Spleen (tissue), 11 donors: ENCODE results near the gene GLP2R. TPM values are rescaled to one million over a fixed set of nuclear protein-coding genes. Genes with fewer than 3 reads are reported as not detected.

ENCODE experiments used
- DNase-seq: peaks from one replicate; pipeline ENCODE4 v3.0.0-alpha.2; 2020
- H3K27ac ChIP-seq, 8 donors: fragments of 200-600 bp; sonication (generic) in 7 of 8; 1 replicate in 4 of 8; 2 replicates in 4 of 8; pipeline versions ENCODE4 v1.5.0 to v1.8.0; 2016 to 2021; ENCODE audit warnings: inconsistent platforms in 4 of 8, mild to moderate bottlenecking in 4 of 8, moderate library complexity in 1 of 8
- H3K27me3 ChIP-seq, 7 donors: fragments of 200-600 bp; sonication (generic) in 6 of 7; replicated peaks in 1 of 7; 1 replicate in 4 of 7; 2 replicates in 3 of 7; pipeline versions ENCODE4 v1.5.0 to v1.8.0; 2016 to 2021; ENCODE audit warnings: inconsistent platforms in 3 of 7, mild to moderate bottlenecking in 1 of 7
- H3K36me3 ChIP-seq, 6 donors: fragments of 200-600 bp; sonication (generic) in 5 of 6; 1 replicate in 4 of 6; 2 replicates in 2 of 6; pipeline versions ENCODE4 v1.5.0 to v1.8.0; 2016 to 2021; ENCODE audit warnings: inconsistent platforms in 2 of 6
- H3K4me1 ChIP-seq, 6 donors: fragments of 200-600 bp; sonication (generic) in 5 of 6; 1 replicate in 3 of 6; 2 replicates in 3 of 6; pipeline versions ENCODE4 v1.5.0 to v1.8.0; 2016 to 2021; ENCODE audit warnings: inconsistent platforms in 3 of 6
- H3K4me3 ChIP-seq, 8 donors: fragments of 200-600 bp; sonication (generic) in 7 of 8; 1 replicate in 4 of 8; 2 replicates in 4 of 8; pipeline versions ENCODE4 v1.5.0 to v1.8.0; 2016 to 2021; ENCODE audit warnings: inconsistent platforms in 4 of 8, mild to moderate bottlenecking in 4 of 8, moderate library complexity in 2 of 8
- H3K9me3 ChIP-seq, 8 donors: fragments of 200-600 bp; sonication (generic) in 7 of 8; 1 replicate in 4 of 8; 2 replicates in 4 of 8; pipeline versions ENCODE4 v1.5.0 to v1.8.0; 2016 to 2021; ENCODE audit warnings: inconsistent platforms in 4 of 8
- POLR2A ChIP-seq, 3 donors: fragments of 450-650 bp; IDR thresholded peaks; one replicate each; pipeline ENCODE4 v1.5.1; 2017; ENCODE audit warnings: antibody characterized with exemption in 3 of 3, mild to moderate bottlenecking in 1 of 3
- POLR2AphosphoS5 ChIP-seq, 3 donors: sonication (generic); formaldehyde crosslinking; IDR thresholded peaks; one replicate each; pipeline ENCODE4 v1.5.1; 2017; ENCODE audit warnings: antibody characterized with exemption in 3 of 3
- WGBS, 5 donors: extraction: QIAGEN DNeasy Blood & Tissue Kit in 3 of 5; methylation state at CpG; one replicate each; pipeline versions ENCODE4 v1.1.5 to v1.1.7; 2013 to 2018; 5-methylcytosine and 5-hydroxymethylcytosine counted together
- intact Hi-C: fragments of 100-400 bp; cut with DNase I; formaldehyde crosslinking; loops from one replicate; pipeline ENCODE4 v1.15.0; 2023; ENCODE audit warnings: low total_unique reads
- polyA plus RNA-seq, 3 donors: library from polyadenylated mRNA; stranded (reverse); fragments of 200-250 nt; gene quantifications; one replicate each; pipeline ENCODE4 v1.2.1, GENCODE V29; 2013
- total RNA-seq, 7 donors: library from RNA; depleted of rRNA in 3 of 7; stranded (reverse); fragments of >200 nt in 3 of 7; fragmentation: NEBNext Ultra II Directional in 4 of 7; extraction: Animal tissue kit (Norgen Biotek cat#: 25700) in 4 of 7; gene quantifications; one replicate each; pipeline versions ENCODE4 v1.1.0 to v1.2.1, GENCODE V29; 2016 to 2021
- TF ChIP-seq, protein P1 (sequence below), 11 experiments: fragments of 200-600 bp in 7 of 11; fragments of 450-650 bp in 4 of 11; sonication (generic) in 4 of 11; IDR thresholded peaks in 8 of 11; conservative IDR thresholded peaks in 3 of 11; 1 replicate in 7 of 11; 2 replicates in 4 of 11; pipeline versions ENCODE4 v1.4.0 to v1.8.0; 2016 to 2021; ENCODE audit warnings: antibody characterized with exemption in 11 of 11, inconsistent platforms in 4 of 11, mild to moderate bottlenecking in 1 of 11
- donor health status: healthy with polysubstance abuse.
- donor health status: DM: no; HTN: no; CAD: no; lungs with moderate emphysema.
- donor health status: DM: no; HTN: no; CAD: no.
- donor health status: Bipolar disorder and iron deficiency.
- donor health status: healthy.
- donor health status: DM: no; HTN: no; CAD: no.
- donor health status: DM: yes; HTN: yes; CAD: no.

Gene GLP2R
- total and polyA plus RNA-seq, 10 donors = 0.07 to 0.63 (median 0.15) TPM; not detected in 4

- DNase-seq = no peak
- Histone ChIP-seq H3K27me3 (no peaks in the 10 kb centered on the region), H3K4me3 (no peak overlapping the region), H3K4me1 (no peaks in the 10 kb centered on the region), H3K9me3 (peaks cover 0 to 46% (median 26%) of the 10 kb centered on the region in 8 donors), H3K27ac (no peak overlapping the region), H3K36me3 (no peaks in the 10 kb centered on the region)
- intact Hi-C loops = no loop called here
- TF ChIP-seq, protein P1, sequence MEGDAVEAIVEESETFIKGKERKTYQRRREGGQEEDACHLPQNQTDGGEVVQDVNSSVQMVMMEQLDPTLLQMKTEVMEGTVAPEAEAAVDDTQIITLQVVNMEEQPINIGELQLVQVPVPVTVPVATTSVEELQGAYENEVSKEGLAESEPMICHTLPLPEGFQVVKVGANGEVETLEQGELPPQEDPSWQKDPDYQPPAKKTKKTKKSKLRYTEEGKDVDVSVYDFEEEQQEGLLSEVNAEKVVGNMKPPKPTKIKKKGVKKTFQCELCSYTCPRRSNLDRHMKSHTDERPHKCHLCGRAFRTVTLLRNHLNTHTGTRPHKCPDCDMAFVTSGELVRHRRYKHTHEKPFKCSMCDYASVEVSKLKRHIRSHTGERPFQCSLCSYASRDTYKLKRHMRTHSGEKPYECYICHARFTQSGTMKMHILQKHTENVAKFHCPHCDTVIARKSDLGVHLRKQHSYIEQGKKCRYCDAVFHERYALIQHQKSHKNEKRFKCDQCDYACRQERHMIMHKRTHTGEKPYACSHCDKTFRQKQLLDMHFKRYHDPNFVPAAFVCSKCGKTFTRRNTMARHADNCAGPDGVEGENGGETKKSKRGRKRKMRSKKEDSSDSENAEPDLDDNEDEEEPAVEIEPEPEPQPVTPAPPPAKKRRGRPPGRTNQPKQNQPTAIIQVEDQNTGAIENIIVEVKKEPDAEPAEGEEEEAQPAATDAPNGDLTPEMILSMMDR (IDR thresholded peaks at IDR 0.05 in 8 of 11, conservative IDR thresholded peaks at IDR 0.05 in 3 of 11) = no peak
- TF ChIP-seq POLR2AphosphoS5 (IDR thresholded peaks at IDR 0.05) (no peak), POLR2A (IDR thresholded peaks at IDR 0.05) (no peak)
- WGBS, 5 donors = 79 to 96% (median 90%) methylated on average over 1 of the region's 1 CpG
These were observed 36.5 kb downstream of the GLP2R start for GRCh38 chr17:9862220-9862619.

DNA sequence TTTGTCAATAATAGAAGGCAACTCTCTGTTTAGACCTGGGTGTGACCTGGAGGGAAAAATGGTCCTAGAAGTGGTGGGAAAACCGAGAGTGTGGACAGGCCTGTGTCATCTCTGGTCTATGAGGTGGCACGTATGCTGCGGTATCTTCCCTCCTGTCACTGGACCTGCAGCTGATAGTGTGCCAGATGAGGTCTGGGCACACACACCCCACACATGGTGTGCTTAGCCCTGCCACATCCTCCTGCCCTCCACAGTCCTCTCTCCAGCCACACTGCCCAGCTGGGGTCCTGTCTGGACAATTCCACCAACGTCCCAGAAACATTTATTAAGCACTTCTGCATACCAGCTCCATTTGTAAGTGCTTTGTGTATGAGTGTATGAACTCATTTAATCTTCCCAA is 37.2 kb downstream of the GLP2R start:
- Histone ChIP-seq H3K4me1 (no peaks in the 10 kb centered on the region), H3K9me3 (peaks cover 0 to 38% (median 21%) of the 10 kb centered on the region in 8 donors), H3K4me3 (no peak overlapping the region), H3K27me3 (no peaks in the 10 kb centered on the region), H3K36me3 (no peaks in the 10 kb centered on the region), H3K27ac (no peak overlapping the region)
- DNase-seq = no peak
- 51 to 78% (median 71%) methylated on average over 4 of the region's 4 CpGs for WGBS, 5 donors
- intact Hi-C loops = no loop called here
- TF ChIP-seq, protein P1 (IDR thresholded peaks at IDR 0.05 in 8 of 11, conservative IDR thresholded peaks at IDR 0.05 in 3 of 11) = no peak
- TF ChIP-seq POLR2AphosphoS5 (IDR thresholded peaks at IDR 0.05) (no peak), POLR2A (IDR thresholded peaks at IDR 0.05) (no peak)

GRCh38 chr17:9865586-9865985 is 39.9 kb downstream of the GLP2R start:
- peaks cover 0 to 15% (median 4%) of the 10 kb centered on the region in 8 donors for H3K9me3 ChIP-seq
- H3K36me3 ChIP-seq = no peaks in the 10 kb centered on the region
- intact Hi-C loops = no loop called here
- H3K4me1 ChIP-seq = no peaks in the 10 kb centered on the region
- H3K27me3 ChIP-seq = no peaks in the 10 kb centered on the region
- no peak overlapping the region for H3K4me3 ChIP-seq
- TF ChIP-seq POLR2AphosphoS5 (IDR thresholded peaks at IDR 0.05) (no peak), POLR2A (IDR thresholded peaks at IDR 0.05) (no peak)
- TF ChIP-seq, protein P1 (IDR thresholded peaks at IDR 0.05 in 8 of 11, conservative IDR thresholded peaks at IDR 0.05 in 3 of 11) = no peak
- WGBS, 5 donors = 14 to 58% (median 30%) methylated on average over 1 of the region's 1 CpG
- H3K27ac ChIP-seq = no peak overlapping the region
- DNase-seq = no peak

DNA sequence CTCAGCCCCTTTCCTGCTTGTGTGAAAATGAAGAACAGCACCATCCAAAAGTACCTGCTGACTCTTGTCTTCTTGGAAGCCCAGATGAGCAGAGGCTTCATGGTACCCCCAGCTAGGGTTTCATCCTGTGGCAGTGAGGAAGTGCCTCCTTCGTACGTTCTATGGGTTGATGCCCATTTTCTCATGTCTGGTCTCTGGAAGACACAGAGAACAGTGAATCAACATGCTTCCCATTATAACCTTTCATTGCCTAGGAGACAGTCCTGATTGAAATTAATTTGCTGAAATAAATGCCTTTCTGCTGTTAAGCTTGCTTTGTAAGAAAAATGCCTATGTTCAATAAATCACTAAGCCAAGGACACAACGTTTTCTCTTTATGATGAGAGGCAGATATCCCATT is 42.8 kb downstream of the GLP2R start:
- Histone ChIP-seq H3K27ac (no peak overlapping the region), H3K4me3 (no peak overlapping the region), H3K27me3 (peaks cover 0 to 14% (median 0%) of the 10 kb centered on the region in 7 donors), H3K36me3 (no peaks in the 10 kb centered on the region), H3K4me1 (no peaks in the 10 kb centered on the region), H3K9me3 (no peaks in the 10 kb centered on the region)
- no peak for TF ChIP-seq POLR2A (IDR thresholded peaks at IDR 0.05)
- TF ChIP-seq POLR2AphosphoS5 (IDR thresholded peaks at IDR 0.05) = no peak
- TF ChIP-seq, protein P1 (IDR thresholded peaks at IDR 0.05 in 8 of 11, conservative IDR thresholded peaks at IDR 0.05 in 3 of 11) = no peak
- 73 to 88% (median 74%) methylated on average over 3 of the region's 3 CpGs for WGBS, 5 donors
- intact Hi-C loops = no loop called here
- DNase-seq = no peak
